H9 (cell line): ENCODE results near the gene C19orf33. TPM values are rescaled to one million over a fixed set of nuclear protein-coding genes. Genes with fewer than 3 reads are reported as not detected.
"Not testable (repeated sequence)": the region's sequence is repeated elsewhere in the genome, so short reads cannot be mapped to it uniquely, and the experiment has no call there.

ENCODE experiments used
- DNase-seq: peaks from one replicate; pipeline ENCODE4 v3.0.0-alpha.2; 2017
- H2AFZ ChIP-seq: one replicate; pipeline ENCODE4 v1.6.1; 2013; ENCODE audit warnings: mild to moderate bottlenecking, low read length, control low read depth, moderate library complexity
- H2AK5ac ChIP-seq: 2 replicates; pipeline ENCODE4 v1.6.1; 2013; ENCODE audit warnings: low read length, control low read depth, mixed read lengths; ENCODE audit not compliant: insufficient read length
- H2BK120ac ChIP-seq: one replicate; pipeline ENCODE4 v1.6.1; 2013; ENCODE audit warnings: low read depth, mild to moderate bottlenecking, low read length, control low read depth, inconsistent platforms; ENCODE audit not compliant: poor library complexity, severe bottlenecking
- H2BK12ac ChIP-seq: 2 replicates; pipeline ENCODE4 v1.6.1; 2013; ENCODE audit warnings: low read length, control low read depth, mixed read lengths, low read depth; ENCODE audit not compliant: insufficient read length
- H2BK15ac ChIP-seq: 2 replicates; pipeline ENCODE4 v1.6.1; 2013; ENCODE audit warnings: low read depth, low read length, control low read depth
- H2BK20ac ChIP-seq: one replicate; pipeline ENCODE4 v1.6.1; 2013; ENCODE audit warnings: low read depth, mild to moderate bottlenecking, low read length, control low read depth, inconsistent platforms; ENCODE audit not compliant: poor library complexity, severe bottlenecking
- H2BK5ac ChIP-seq: 2 replicates; pipeline ENCODE4 v1.6.1; 2013; ENCODE audit warnings: low read length, control low read depth, mixed read lengths; ENCODE audit not compliant: insufficient read length
- H3K14ac ChIP-seq: 2 replicates; pipeline ENCODE4 v1.6.1; 2013; ENCODE audit warnings: low read length, control low read depth; ENCODE audit not compliant: insufficient read depth
- H3K18ac ChIP-seq: 2 replicates; pipeline ENCODE4 v1.6.1; 2013; ENCODE audit warnings: low read depth, mild to moderate bottlenecking, mixed read lengths, low read length, control low read depth; ENCODE audit not compliant: insufficient read length
- H3K23ac ChIP-seq: 2 replicates; pipeline ENCODE4 v1.6.1; 2013; ENCODE audit warnings: low read length, control low read depth, mixed read lengths, low read depth; ENCODE audit not compliant: insufficient read length
- H3K23me2 ChIP-seq: 2 replicates; pipeline ENCODE4 v1.6.1; 2013; ENCODE audit warnings: low read depth, mild to moderate bottlenecking, mixed read lengths, low read length, control low read depth; ENCODE audit not compliant: insufficient read length, poor library complexity, severe bottlenecking
- H3K27ac ChIP-seq: 2 replicates; pipeline ENCODE4 v1.5.1; 2013; ENCODE audit warnings: low read length, control low read depth, mixed read lengths, low read depth; ENCODE audit not compliant: insufficient read length
- H3K27me3 ChIP-seq: 2 replicates; pipeline ENCODE4 v1.6.1; 2013; ENCODE audit warnings: low read length, control low read depth, inconsistent platforms; ENCODE audit not compliant: insufficient read depth
- H3K4ac ChIP-seq: 2 replicates; pipeline ENCODE4 v1.6.1; 2013; ENCODE audit warnings: low read depth, mild to moderate bottlenecking, control low read depth, inconsistent platforms, low read length, moderate library complexity
- H3K4me1 ChIP-seq: 2 replicates; pipeline ENCODE4 v1.6.1; 2013; ENCODE audit warnings: low read length, control low read depth, inconsistent platforms; ENCODE audit not compliant: insufficient read depth
- H3K4me2 ChIP-seq: 2 replicates; pipeline ENCODE4 v1.6.1; 2013; ENCODE audit warnings: low read length, control low read depth, mixed read lengths; ENCODE audit not compliant: insufficient read length, insufficient read depth
- H3K56ac ChIP-seq: 2 replicates; pipeline ENCODE4 v1.6.1; 2013; ENCODE audit warnings: low read depth, mild to moderate bottlenecking, mixed read lengths, low read length, control low read depth; ENCODE audit not compliant: insufficient read length
- H3K79me1 ChIP-seq: 2 replicates; pipeline ENCODE4 v1.6.1; 2013; ENCODE audit warnings: low read depth, mild to moderate bottlenecking, moderate library complexity, low read length, control low read depth, inconsistent platforms; ENCODE audit not compliant: insufficient read depth, poor library complexity, severe bottlenecking
- H3K79me2 ChIP-seq: 2 replicates; pipeline ENCODE4 v1.6.1; 2013; ENCODE audit warnings: low read length, control low read depth, inconsistent platforms; ENCODE audit not compliant: insufficient read depth
- H3K9ac ChIP-seq: 2 replicates; pipeline ENCODE4 v1.6.1; 2013; ENCODE audit warnings: low read length, control low read depth, mixed read lengths; ENCODE audit not compliant: insufficient read length; ENCODE audit errors: extremely low read depth
- H3K9me3 ChIP-seq: one replicate; pipeline ENCODE4 v1.6.1; 2013; ENCODE audit warnings: low read depth, low read length, inconsistent platforms; ENCODE audit not compliant: control insufficient read depth
- H3T11ph ChIP-seq: one replicate; pipeline ENCODE4 v1.6.1; 2013; ENCODE audit warnings: mild to moderate bottlenecking, low read length, control low read depth, inconsistent platforms
- H4K20me1 ChIP-seq: one replicate; pipeline ENCODE4 v1.6.1; 2013; ENCODE audit not compliant: control insufficient read depth, insufficient read length, insufficient read depth
- H4K5ac ChIP-seq: 2 replicates; pipeline ENCODE4 v1.6.1; 2013; ENCODE audit warnings: low read depth, mild to moderate bottlenecking, mixed read lengths, low read length, control low read depth; ENCODE audit not compliant: insufficient read length
- H4K8ac ChIP-seq: replicated peaks from 2 replicates; pipeline ENCODE4 v1.6.1; 2013; ENCODE audit warnings: low read length, control low read depth, mixed read lengths, low read depth; ENCODE audit not compliant: insufficient read length
- H4K91ac ChIP-seq: 2 replicates; pipeline ENCODE4 v1.6.1; 2013; ENCODE audit warnings: low read depth, mild to moderate bottlenecking, moderate library complexity, mixed read lengths, low read length, control low read depth; ENCODE audit not compliant: insufficient read length
- H3K27ac Mint-ChIP-seq, 3 experiments: 2 replicates in 2 of 3; 3 replicates in 1 of 3; pipeline ENCODE4 v1.8.0; 2020 to 2021; ENCODE audit warnings: mixed read lengths in 3 of 3, mild to moderate bottlenecking in 1 of 3, moderate library complexity in 1 of 3
- H3K27me3 Mint-ChIP-seq: 2 replicates; pipeline ENCODE4 v1.8.0; 2021; ENCODE audit warnings: low read depth, mild to moderate bottlenecking, moderate library complexity, mixed read lengths
- H3K36me3 Mint-ChIP-seq, 3 experiments: 2 replicates in 2 of 3; 3 replicates in 1 of 3; pipeline ENCODE4 v1.8.0; 2020 to 2021; ENCODE audit warnings: low read depth in 3 of 3, mixed read lengths in 3 of 3; ENCODE audit not compliant: insufficient read depth in 1 of 3
- H3K4me1 Mint-ChIP-seq, 2 experiments: 2 replicates each; pipeline ENCODE4 v1.8.0; 2020; ENCODE audit warnings: mixed read lengths in 2 of 2
- H3K4me3 Mint-ChIP-seq, 2 experiments: 2 replicates in 1 of 2; 3 replicates in 1 of 2; pipeline ENCODE4 v1.8.0; 2020 to 2021; ENCODE audit warnings: mild to moderate bottlenecking in 2 of 2, mixed read lengths in 2 of 2, moderate library complexity in 1 of 2
- H3K9me3 Mint-ChIP-seq, 2 experiments: 2 replicates in 1 of 2; 3 replicates in 1 of 2; pipeline ENCODE4 v1.8.0; 2020; ENCODE audit warnings: mild to moderate bottlenecking in 2 of 2, mixed read lengths in 2 of 2, moderate library complexity in 1 of 2
- WGBS: extraction: QIAGEN DNeasy Blood & Tissue Kit; methylation state at CpG from one replicate; pipeline ENCODE4 v1.1.7; 2013; ENCODE audit warnings: missing lambda C conversion rate, low lambda C conversion rate, mixed read lengths; ENCODE audit not compliant: insufficient read length; ENCODE audit errors: extremely low coverage; 5-methylcytosine and 5-hydroxymethylcytosine counted together
- total RNA-seq: library from RNA; stranded (reverse); gene quantifications from 2 replicates; pipeline ENCODE4 v1.2.1, GENCODE V29; 2021
- TF ChIP-seq, protein P1 (sequence below): fragments of 200-600 bp; sonication (generic); conservative IDR thresholded peaks from 3 replicates; pipeline ENCODE4 v1.8.0; 2021; ENCODE audit warnings: antibody characterized with exemption, mild to moderate bottlenecking

Gene C19orf33
- total RNA-seq, 1 experiment from 2014 or later = not detected

DNA sequence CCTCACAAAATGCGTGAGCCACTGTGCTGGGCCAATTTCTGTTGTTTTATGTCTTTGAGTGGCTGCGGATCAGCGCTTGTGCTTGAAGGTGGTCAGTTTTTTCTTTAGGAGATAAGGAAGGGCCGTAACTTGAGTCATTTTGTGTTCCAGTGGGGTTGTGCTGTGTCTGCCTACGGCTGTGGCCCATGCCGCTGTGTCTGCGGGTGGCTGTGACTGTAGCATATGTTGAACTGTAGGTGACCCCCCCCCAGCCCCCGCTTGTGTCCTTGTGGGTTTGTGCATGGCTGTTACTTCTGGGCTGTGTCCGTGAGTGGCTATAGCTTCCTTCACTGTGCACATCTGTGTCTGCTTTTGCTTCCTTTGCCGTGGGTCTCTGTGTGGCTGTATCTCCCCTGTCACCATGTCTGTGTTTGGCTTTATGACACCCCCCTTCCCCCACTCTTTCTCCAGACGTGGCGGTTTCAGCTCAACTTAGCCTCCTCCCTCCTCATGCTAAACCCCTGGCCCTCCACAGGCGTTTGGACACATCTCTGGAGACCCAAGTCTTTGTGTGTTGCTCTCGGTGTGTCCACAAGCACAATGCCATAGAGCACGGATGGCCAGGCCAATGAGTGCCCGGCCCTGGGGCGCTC, 48.6 kb upstream of the C19orf33 start:
- no CpG with 5 or more reads among the region's 17 CpGs for WGBS

DNA sequence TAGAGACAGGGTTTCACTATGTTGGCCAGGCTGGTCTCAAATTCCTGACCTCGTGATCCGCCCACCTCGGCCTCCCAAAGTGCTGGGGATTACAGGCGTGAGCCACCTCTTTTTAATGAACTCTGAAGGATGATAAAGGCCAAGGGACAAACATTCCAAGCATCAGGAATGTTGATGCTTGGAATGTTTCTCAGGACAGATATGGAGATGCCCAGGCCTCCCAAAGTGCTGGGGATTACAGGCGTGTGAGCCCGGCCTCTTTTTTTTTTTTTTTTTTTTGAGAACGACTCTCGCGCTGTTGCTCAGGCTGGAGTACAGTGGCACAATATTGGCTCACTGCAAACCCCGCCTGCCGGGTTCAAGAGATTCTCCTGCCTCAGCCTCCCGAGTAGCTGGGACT, 42.1 kb upstream of the C19orf33 start:
- not testable (repeated sequence) for H2AFZ ChIP-seq, H3K27me3 Mint-ChIP-seq, H4K5ac ChIP-seq, H3K36me3 Mint-ChIP-seq, H3K27ac ChIP-seq, H3K9ac ChIP-seq, H2BK15ac ChIP-seq, H4K91ac ChIP-seq, H2BK5ac ChIP-seq, H3K4me1 ChIP-seq, H3K4me2 ChIP-seq, H3K4me3 Mint-ChIP-seq, H3K9me3 Mint-ChIP-seq, H3K23ac ChIP-seq, H3K79me1 ChIP-seq, H3K18ac ChIP-seq, DNase-seq, H3T11ph ChIP-seq, H2AK5ac ChIP-seq, H2BK120ac ChIP-seq, H4K20me1 ChIP-seq, H3K56ac ChIP-seq, H3K27ac Mint-ChIP-seq, H3K14ac ChIP-seq, H4K8ac ChIP-seq, H3K27me3 ChIP-seq, H3K4ac ChIP-seq, H2BK20ac ChIP-seq, H3K9me3 ChIP-seq
- Histone ChIP-seq H3K23me2 (peaks cover 11% of the 10 kb centered on the region), H2BK12ac (peak overlapping the region; percentile 45), H3K79me2 (peaks cover 16% of the 10 kb centered on the region; the same call in 1 of the 2 replicates)
- no CpG with 5 or more reads among the region's 12 CpGs for WGBS
- peaks cover 28 to 33% of the 10 kb centered on the region in 2 experiments for H3K4me1 Mint-ChIP-seq

More for the DNA sequence above, 48.6 kb upstream of the C19orf33 start:
- Mint-ChIP-seq H3K4me3 (peak overlapping the region; percentile 63 to 69), H3K9me3 (peaks cover 0 to 2% of the 10 kb centered on the region in 2 experiments; a peak in 1 of 5 replicates), H3K27me3 (peaks cover 30% of the 10 kb centered on the region), H3K36me3 (no peaks in the 10 kb centered on the region; a peak in 2 of 7 replicates), H3K27ac (no peak overlapping the region), H3K4me1 (peaks cover 38 to 46% of the 10 kb centered on the region in 2 experiments)
- H4K20me1 ChIP-seq = no peaks in the 10 kb centered on the region
- peak overlapping the region; percentile 20 for H3K4me2 ChIP-seq
- no peak overlapping the region for H3K27ac ChIP-seq
- H3K79me2 ChIP-seq = no peaks in the 10 kb centered on the region
- H3K23ac ChIP-seq = no peak overlapping the region
- H3K14ac ChIP-seq = no peak overlapping the region; the same call in 1 of the 2 replicates
- no peak overlapping the region for H3T11ph ChIP-seq
- H4K8ac ChIP-seq = no peak overlapping the region
- H3K23me2 ChIP-seq = peaks cover 11% of the 10 kb centered on the region
- H3K27me3 ChIP-seq = no peaks in the 10 kb centered on the region; the same call in 1 of the 2 replicates
- peaks cover 2% of the 10 kb centered on the region; the same call in 1 of the 2 replicates for H3K4me1 ChIP-seq
- no peak overlapping the region for H2BK120ac ChIP-seq
- H2BK12ac ChIP-seq = no peak overlapping the region
- no peak overlapping the region for H3K9ac ChIP-seq
- no peak overlapping the region for H3K4ac ChIP-seq
- no peak overlapping the region for H4K5ac ChIP-seq
- TF ChIP-seq, protein P1, sequence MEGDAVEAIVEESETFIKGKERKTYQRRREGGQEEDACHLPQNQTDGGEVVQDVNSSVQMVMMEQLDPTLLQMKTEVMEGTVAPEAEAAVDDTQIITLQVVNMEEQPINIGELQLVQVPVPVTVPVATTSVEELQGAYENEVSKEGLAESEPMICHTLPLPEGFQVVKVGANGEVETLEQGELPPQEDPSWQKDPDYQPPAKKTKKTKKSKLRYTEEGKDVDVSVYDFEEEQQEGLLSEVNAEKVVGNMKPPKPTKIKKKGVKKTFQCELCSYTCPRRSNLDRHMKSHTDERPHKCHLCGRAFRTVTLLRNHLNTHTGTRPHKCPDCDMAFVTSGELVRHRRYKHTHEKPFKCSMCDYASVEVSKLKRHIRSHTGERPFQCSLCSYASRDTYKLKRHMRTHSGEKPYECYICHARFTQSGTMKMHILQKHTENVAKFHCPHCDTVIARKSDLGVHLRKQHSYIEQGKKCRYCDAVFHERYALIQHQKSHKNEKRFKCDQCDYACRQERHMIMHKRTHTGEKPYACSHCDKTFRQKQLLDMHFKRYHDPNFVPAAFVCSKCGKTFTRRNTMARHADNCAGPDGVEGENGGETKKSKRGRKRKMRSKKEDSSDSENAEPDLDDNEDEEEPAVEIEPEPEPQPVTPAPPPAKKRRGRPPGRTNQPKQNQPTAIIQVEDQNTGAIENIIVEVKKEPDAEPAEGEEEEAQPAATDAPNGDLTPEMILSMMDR = no peak
- H3K56ac ChIP-seq = no peak overlapping the region
- no peak overlapping the region for H2AFZ ChIP-seq
- H3K18ac ChIP-seq = no peak overlapping the region
- no peak for DNase-seq
- no peak overlapping the region for H2BK20ac ChIP-seq
- no peak overlapping the region for H2BK15ac ChIP-seq
- H2BK5ac ChIP-seq = no peak overlapping the region
- no peaks in the 10 kb centered on the region for H3K79me1 ChIP-seq
- H4K91ac ChIP-seq = no peak overlapping the region
- H2AK5ac ChIP-seq = no peak overlapping the region
- H3K9me3 ChIP-seq = no peaks in the 10 kb centered on the region
